NCI-H1417 treated with DMSO at 0.1 percent for 48 hours (cell line): Measurements from ENCODE around the gene PLEKHA5.

Source experiments
- DNase-seq: peaks from one replicate; lab custom pipeline; 2025; lab: John Stamatoyannopoulos, UW

The PLEKHA5 gene

DNA sequence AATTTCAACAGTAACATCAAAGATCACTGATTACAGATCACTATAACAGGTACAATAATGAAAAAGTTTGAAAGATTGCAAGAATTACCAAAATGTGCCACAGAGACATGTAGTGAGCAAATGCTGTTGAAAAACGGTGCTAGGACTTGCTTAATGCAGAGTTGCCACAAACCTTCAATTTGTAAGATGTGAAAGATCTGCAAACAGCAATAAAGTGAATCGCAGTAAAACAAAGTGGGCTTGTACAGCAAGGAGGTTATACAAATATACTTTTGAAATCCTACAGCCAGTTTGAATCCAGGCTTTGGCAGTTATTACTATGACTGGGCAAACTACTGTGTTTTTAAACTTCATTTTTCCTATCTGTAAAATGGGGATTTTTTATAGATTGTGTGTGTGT is 1.0 kb upstream of the PLEKHA5 start:
- DNase-seq: no peak

- no peak for DNase-seq
Measured at GRCh38 chr12:19129122-19129485, 429 bp upstream of the PLEKHA5 start.

- no peak for DNase-seq
Measured at GRCh38 chr12:19130224-19131024, 891 bp downstream of the PLEKHA5 start.

GRCh38 chr12:19131025-19131444 is 1.5 kb downstream of the PLEKHA5 start:
- DNase-seq: no peak

DNA sequence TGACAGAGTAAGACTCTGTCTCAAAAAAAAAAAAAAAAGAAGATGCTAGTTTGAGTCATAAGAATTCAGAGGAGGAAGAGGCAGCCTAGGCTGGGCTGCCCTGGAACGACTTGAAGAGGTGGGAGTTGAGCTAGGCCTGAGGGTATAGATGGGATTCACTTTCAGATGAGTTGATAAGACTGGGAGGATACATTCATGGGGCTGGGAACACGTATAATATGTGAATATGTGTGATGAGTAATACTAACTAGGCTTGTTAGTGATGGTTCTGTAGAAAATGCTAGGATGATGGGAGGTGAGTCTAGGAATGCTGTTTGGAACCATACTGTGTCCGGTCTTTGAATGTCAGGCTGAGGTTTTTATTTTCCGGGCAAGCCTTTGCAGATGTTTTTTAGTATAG is 9.0 kb downstream of the PLEKHA5 start:
- no peak for DNase-seq

DNA sequence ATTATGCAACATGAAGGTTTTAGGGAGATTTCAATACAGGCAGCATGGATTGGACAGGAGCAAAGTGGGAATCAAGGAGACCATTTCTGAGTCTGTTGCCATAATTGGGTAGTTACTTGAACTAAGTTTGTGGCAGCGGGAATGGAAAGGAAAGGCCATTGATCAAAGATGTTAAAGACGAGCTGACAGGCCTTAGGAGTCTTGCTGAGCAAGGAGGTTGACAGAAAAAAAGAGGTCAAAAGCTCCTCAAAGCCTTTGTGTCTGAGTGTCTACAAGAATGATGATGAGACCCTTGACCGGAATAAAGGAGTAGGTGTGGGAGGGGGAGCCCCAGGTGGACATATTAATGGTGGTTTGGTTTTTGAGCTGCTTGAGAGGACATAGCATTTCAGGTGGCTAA is 9.4 kb downstream of the PLEKHA5 start:
- no peak for DNase-seq

DNA sequence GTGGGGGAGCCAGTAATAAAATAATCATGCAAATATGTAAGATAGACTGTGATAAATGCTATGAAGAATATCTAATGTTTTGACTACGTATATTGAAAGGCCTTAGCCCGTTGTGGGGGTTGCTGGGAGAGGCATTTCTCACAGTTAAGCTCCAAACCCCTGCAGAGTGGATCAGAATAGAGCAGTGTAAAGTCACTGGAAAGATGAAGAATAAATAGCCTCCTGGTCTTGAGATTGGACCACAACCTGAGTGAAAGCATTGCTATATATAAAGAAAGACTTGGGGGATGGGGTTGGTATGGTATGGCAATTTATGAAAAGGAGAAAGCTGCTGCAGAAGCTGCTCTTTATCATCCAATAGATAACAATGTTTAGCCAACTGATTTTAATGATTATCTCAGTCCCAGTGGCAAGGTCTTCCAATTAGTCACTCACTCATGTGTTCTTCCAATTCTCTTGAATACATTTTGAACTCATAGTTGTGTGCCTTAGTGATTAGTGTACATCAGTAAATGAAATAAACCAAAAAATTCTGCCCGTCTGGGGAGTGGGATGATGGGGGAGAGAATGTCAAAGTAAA is 10.2 kb downstream of the PLEKHA5 start:
- no peak for DNase-seq

DNA sequence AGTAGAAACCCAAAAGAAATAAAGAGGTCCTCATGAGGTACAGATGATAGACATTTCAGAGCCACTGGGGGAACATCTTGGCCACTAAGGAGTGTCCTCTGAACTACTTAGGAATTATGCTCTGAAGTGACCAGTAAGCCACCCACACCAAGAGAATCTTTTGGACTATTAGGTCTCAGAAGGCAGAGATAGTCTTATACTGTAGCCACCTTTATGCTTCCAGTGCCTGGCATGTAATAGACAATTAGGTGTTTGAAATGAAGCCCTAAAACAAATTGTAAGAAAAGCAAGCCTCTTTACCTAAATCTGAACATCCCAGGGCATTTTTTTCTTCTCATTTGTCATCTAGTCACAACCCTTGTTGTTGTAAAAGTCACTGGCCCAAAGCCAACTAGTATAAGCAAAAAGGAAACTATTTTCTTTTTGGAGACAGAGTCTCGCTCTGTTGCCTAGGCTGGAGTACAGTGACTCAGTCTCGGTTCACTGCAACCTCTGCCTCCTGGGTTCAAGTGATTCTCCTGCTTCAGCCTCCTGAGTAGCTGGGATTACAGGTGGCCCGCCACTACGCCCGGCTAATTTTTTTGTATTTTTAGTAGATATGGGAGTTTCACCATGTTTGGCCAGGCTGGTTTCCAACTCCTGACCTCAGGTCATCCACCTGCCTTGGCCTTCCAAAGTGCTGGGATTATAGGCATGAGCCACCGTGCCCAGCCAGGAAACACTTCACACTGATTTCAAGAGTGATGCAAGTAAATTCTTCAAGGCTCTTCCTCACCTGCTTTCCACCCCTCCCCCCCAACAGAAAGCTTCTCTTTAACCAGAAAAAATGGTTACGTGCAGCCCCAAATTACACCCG is 11.1 kb downstream of the PLEKHA5 start:
- no peak for DNase-seq

DNA sequence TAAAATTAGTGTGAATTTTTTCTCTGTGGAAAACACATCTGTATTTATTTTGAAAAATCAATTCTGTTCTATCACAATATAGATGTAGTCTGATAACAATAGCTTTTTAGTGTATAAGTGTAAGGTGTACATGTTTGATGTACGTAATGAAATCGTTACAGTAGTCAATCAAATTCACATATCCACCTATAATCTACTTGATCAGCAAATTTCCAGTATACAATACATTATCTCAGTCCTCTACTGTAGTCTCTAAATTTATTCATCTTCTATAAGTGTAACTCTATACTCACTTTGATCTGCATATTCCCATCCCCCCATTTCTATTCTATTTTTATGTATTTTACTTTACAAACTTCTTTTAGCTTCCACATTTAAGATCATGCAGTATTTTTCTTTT is 13.0 kb downstream of the PLEKHA5 start:
- no peak for DNase-seq

DNA sequence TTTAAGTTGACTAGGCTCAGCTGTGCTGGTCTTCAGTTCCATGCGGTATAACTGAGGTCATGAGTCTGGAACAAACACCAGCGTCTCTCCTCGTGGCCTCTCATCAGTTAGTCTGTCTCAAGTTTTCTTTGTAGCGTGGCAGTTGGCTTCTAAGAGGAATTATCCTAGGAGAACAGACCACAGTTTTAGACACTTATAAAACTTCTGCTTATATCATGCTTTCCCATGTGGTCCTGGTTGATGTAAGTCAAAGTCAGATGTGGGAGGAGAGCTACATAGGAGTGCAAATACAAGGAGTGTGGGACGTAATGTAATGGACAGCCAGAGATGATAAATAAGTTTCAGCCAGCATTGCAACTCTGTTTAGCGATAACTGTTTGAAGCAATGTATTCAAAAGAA is 14.8 kb downstream of the PLEKHA5 start:
- DNase-seq: no peak

GRCh38 chr12:19144985-19145384 is 15.5 kb downstream of the PLEKHA5 start:
- no peak for DNase-seq

GRCh38 chr12:19148860-19149259 is 19.3 kb downstream of the PLEKHA5 start:
- no peak for DNase-seq

DNA sequence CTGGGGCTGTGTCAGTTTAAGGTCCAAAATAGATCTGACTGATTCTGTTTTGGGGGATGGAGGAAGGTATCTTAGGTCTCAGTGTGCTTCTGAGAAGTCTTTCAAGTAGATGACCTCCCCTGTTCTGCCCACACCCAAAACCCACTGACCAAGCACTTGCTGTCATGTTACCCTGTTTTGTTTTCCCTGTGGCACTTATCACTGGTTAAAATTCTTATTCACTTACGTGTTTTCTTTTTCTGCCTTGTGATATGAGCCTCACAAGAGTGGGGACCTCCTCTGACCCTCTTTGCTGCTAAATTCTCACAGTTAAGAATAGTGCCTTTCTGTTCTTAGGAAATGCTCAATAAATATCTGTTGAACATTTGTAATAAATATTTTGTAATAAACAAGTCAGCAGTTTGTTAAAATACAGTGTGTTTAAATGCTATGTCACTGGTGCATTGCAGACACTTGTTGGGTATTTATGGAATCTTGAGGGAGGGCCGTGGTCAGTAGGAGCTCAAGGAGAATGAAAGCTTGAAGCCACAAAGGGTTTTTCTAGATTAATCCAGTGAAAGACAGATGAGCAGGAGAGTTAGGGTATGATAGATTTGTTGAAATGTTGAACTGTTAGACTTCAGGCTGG is 20.9 kb downstream of the PLEKHA5 start:
- no peak for DNase-seq

DNA sequence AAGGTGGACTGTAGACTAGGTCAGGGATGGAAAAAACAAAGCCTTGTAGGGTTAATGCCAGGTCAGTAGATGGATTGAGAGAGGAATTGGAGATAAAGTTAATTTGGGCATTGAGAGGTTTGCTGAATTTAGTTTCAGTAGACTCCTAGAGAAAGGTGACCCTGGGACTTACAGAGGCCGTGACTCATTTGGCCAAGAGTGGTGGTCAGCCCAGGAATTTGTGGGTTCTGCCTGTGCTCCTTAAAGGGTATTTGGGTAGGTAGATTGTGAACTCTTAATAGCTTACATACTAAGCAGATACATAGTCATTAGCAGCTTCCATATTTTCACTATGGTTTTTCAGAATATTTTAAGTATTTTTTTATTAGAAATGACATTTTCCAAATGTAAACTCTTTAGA is 21.8 kb downstream of the PLEKHA5 start:
- no peak for DNase-seq

- no peak for DNase-seq
Measured at GRCh38 chr12:19153396-19153795, 23.9 kb downstream of the PLEKHA5 start.

- no peak for DNase-seq
Measured at GRCh38 chr12:19154686-19155085, 25.2 kb downstream of the PLEKHA5 start.

- DNase-seq: no peak
Measured at GRCh38 chr12:19155981-19156734, 26.6 kb downstream of the PLEKHA5 start.

GRCh38 chr12:19158923-19159322 is 29.4 kb downstream of the PLEKHA5 start:
- DNase-seq: no peak

DNA sequence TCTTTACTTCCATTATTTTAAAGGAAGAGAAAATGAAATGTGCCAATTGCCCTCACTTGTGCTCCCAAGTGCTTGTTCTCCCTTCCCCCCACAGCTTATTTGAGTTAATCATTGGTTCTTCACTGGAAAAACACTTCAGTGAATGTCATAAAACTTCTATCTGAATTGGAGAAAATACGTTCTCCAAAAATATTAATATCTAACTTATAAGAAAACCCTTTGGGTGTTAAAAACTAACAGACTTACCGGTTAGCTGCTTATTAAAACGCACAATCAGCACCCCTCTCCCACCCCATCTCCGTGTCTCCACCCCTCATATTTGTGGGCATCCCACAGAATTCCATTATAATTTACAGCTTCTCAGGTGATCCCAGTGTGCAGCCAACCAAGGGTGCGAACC is 31.7 kb downstream of the PLEKHA5 start:
- DNase-seq: no peak

- DNase-seq: no peak
Measured at GRCh38 chr12:19165451-19165850, 35.9 kb downstream of the PLEKHA5 start.

DNA sequence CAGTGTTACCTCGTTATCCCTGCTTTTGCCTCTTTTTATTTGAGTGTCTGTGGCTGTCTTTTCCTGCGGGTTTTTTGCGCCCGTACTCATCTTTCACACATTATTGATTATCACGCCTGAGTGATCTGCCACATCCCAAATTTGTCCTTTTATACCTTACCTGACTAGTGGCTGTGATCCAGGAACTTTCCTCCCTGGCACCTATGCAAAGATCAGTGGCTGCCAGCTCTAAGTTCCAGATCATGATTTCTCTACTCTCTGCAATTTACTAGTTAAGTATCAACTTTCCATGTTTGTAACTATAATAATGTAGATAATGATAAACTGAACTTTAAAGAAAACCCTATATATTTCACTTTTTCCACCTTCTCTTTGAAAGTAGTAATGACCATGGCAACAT is 36.9 kb downstream of the PLEKHA5 start:
- no peak for DNase-seq

DNA sequence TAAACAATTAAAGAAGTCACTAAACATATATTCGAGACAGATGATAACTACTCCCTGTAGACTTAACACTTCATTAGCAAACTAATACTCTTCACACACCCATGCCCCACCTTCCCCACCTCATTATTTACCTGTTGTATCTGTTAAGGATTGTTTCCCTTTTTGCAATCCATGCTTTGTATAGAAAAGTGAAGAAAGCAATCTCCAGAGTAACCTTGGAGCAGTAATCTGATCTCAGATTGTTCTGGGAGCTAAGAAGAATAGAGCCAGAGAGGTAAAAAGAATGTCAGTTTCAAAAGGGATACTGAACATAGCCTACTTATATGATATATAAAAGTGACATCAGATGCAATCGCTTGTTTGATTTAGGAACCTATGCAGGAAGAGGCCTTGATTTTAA is 37.4 kb downstream of the PLEKHA5 start:
- no peak for DNase-seq
